MCF 10A (cell line): ENCODE data around the gene TRMT6. TPM values are rescaled to one million over a fixed set of nuclear protein-coding genes. Genes with fewer than 3 reads are reported as not detected.

ENCODE experiments used
- BruUV-seq: library from RNA; stranded (reverse); fragments of 400-500 nt; replicated peaks from 2 replicates; lab custom pipeline; 2021; lab: Mats Ljungman, UMichigan
- CTCF ChIA-PET: fragments of 300-600 bp; sonication (Branson Sonifier 250); formaldehyde crosslinking; extraction: SDS; loops from one replicate; lab custom pipeline; 2021; ENCODE audit warnings: antibody characterized with exemption, inconsistent platforms; lab: Yijun Ruan, JAX
- POLR2A ChIA-PET: fragments of 300-600, 350-650 bp; sonication (Branson Sonifier 250); formaldehyde crosslinking; extraction: SDS; loops from one replicate; lab custom pipeline; 2020; ENCODE audit warnings: antibody characterized with exemption, inconsistent platforms; lab: Yijun Ruan, JAX
- DNase-seq: peaks from one replicate; pipeline ENCODE4 v3.0.0-alpha.2; 2018; ENCODE audit not compliant: unreplicated experiment
- H3K27ac Mint-ChIP-seq: one replicate; pipeline ENCODE4 v1.8.0; 2022; ENCODE audit warnings: mild to moderate bottlenecking, low read depth, mixed read lengths; ENCODE audit not compliant: unreplicated experiment
- H3K27me3 Mint-ChIP-seq: one replicate; pipeline ENCODE4 v1.8.0; 2022; ENCODE audit warnings: mixed read lengths; ENCODE audit not compliant: insufficient read depth, unreplicated experiment
- H3K36me3 Mint-ChIP-seq: one replicate; pipeline ENCODE4 v1.8.0; 2022; ENCODE audit warnings: mild to moderate bottlenecking, moderate library complexity, mixed read lengths; ENCODE audit not compliant: insufficient read depth, unreplicated experiment
- H3K4me1 Mint-ChIP-seq: one replicate; pipeline ENCODE4 v1.8.0; 2022; ENCODE audit warnings: mixed read lengths; ENCODE audit not compliant: insufficient read depth, unreplicated experiment
- H3K4me3 Mint-ChIP-seq: one replicate; pipeline ENCODE4 v1.8.0; 2022; ENCODE audit warnings: mild to moderate bottlenecking, moderate library complexity, mixed read lengths; ENCODE audit not compliant: unreplicated experiment
- H3K9me3 Mint-ChIP-seq: one replicate; pipeline ENCODE4 v1.8.0; 2022; ENCODE audit warnings: mixed read lengths; ENCODE audit not compliant: unreplicated experiment
- intact Hi-C: fragments of 100-400 bp; cut with micrococcal nuclease; formaldehyde crosslinking; loops from 2 replicates; pipeline ENCODE4 v1.14.1; 2022
- total RNA-seq: library from RNA; stranded (reverse); gene quantifications from 2 replicates; pipeline ENCODE4 v1.2.3, GENCODE V29; 2022
- TF ChIP-seq, protein P1 (sequence below): fragments of 200-600 bp; IDR thresholded peaks from one replicate; pipeline ENCODE4 v1.8.0; 2022; ENCODE audit warnings: antibody characterized with exemption, mild to moderate bottlenecking; ENCODE audit not compliant: unreplicated experiment

TRMT6 gene
- total RNA-seq, 1 experiment from 2014 or later: 44.9 TPM

DNA sequence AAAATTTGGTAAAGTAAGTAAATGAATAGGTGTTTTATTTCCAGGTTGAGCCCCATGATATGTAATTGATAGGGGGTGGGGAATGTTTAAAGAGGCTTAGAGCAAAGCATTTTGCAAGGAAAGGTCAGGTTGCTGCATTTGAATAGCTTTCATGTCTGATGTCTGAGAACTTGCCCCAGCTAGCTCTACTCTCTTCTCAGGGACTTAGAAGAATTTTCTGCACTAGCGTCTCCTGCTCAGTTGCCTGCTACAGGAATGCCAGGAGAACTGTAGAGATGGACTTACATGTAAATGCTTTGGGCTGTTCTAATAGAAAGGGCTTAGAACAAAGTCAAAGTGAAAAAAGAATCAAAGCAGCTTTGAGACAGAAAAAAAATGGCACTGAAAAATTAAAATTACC, 35.5 kb downstream of the TRMT6 start:
- no peak for DNase-seq
- intact Hi-C loops: no loop called here
- peaks cover 19% of the 10 kb centered on the region for H3K27me3 Mint-ChIP-seq
- CTCF ChIA-PET: interaction anchor here (0.6 kb wide), 1 partner anchor 619 kb away, joined by 3 read pairs; no protein-coding TSS in a partner anchor
- peaks cover 31% of the 10 kb centered on the region for H3K4me1 Mint-ChIP-seq
- no peak overlapping the region for H3K27ac Mint-ChIP-seq
- H3K36me3 Mint-ChIP-seq: no peaks in the 10 kb centered on the region
- TF ChIP-seq, protein P1, sequence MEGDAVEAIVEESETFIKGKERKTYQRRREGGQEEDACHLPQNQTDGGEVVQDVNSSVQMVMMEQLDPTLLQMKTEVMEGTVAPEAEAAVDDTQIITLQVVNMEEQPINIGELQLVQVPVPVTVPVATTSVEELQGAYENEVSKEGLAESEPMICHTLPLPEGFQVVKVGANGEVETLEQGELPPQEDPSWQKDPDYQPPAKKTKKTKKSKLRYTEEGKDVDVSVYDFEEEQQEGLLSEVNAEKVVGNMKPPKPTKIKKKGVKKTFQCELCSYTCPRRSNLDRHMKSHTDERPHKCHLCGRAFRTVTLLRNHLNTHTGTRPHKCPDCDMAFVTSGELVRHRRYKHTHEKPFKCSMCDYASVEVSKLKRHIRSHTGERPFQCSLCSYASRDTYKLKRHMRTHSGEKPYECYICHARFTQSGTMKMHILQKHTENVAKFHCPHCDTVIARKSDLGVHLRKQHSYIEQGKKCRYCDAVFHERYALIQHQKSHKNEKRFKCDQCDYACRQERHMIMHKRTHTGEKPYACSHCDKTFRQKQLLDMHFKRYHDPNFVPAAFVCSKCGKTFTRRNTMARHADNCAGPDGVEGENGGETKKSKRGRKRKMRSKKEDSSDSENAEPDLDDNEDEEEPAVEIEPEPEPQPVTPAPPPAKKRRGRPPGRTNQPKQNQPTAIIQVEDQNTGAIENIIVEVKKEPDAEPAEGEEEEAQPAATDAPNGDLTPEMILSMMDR: no peak
- no peaks in the 10 kb centered on the region for H3K9me3 Mint-ChIP-seq
- POLR2A ChIA-PET: no interaction called here
- no TSS peak for BruUV-seq
- H3K4me3 Mint-ChIP-seq: no peak overlapping the region

DNA sequence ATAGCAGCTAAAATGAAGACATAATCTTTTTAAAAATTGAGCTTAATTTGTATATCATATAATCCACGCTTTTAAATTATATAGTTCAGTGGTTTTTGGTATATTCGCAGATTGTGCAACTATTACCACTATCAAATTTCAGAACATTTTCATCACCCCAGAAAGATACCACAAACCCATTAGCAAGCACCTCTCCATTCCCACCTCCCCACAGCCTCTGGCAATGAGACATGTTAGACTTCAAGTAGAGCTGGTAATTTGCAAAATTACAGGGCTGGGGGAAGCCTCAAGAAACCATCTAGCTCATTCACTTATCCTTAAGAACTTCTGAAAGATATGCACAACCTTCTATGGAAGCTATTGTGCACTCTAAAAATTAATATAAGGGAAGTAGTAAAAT, 37.2 kb downstream of the TRMT6 start:
- ChIA-PET CTCF (interaction anchor here (0.6 to 0.8 kb wide), 8 partner anchors 10 to 565 kb away, joined by 3 to 5 read pairs (median 3); no protein-coding TSS in a partner anchor), POLR2A (interaction anchor here (0.9 to 1.2 kb wide), 3 partner anchors 12 to 378 kb away, joined by 3 read pairs; no protein-coding TSS in a partner anchor)
- H3K27me3 Mint-ChIP-seq: peaks cover 26% of the 10 kb centered on the region
- H3K9me3 Mint-ChIP-seq: no peaks in the 10 kb centered on the region
- no TSS peak for BruUV-seq
- H3K36me3 Mint-ChIP-seq: no peaks in the 10 kb centered on the region
- H3K4me3 Mint-ChIP-seq: no peak overlapping the region
- intact Hi-C loops: no loop called here
- TF ChIP-seq, protein P1: no peak
- no peak overlapping the region for H3K27ac Mint-ChIP-seq
- DNase-seq: no peak
- peaks cover 19% of the 10 kb centered on the region for H3K4me1 Mint-ChIP-seq

DNA sequence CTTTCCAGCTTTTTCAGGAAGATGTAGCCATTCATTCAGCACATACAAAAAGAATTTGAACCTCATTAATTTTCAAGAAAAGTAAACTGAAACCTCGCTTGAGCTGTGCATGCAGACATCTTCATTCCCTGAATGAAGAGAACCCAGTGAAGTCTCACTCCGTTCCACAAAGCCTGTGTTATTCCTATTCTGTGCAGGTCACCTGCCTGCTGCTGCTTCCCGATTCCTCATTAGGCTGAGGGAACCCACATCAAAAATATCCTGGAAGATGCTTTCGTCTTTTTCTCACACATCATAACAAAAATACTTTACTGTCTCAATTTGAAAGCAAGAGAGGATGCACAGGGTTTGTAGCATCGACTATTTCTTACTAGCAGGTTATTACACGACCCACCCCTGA, 40.1 kb downstream of the TRMT6 start:
- H3K27ac Mint-ChIP-seq: no peak overlapping the region
- CTCF ChIA-PET: interaction anchor here (0.7 to 0.8 kb wide), 2 partner anchors 78 to 1271 kb away, joined by 3 to 4 read pairs; no protein-coding TSS in a partner anchor
- peaks cover 19% of the 10 kb centered on the region for H3K4me1 Mint-ChIP-seq
- intact Hi-C loops: no loop called here
- H3K36me3 Mint-ChIP-seq: no peaks in the 10 kb centered on the region
- H3K9me3 Mint-ChIP-seq: no peaks in the 10 kb centered on the region
- DNase-seq: no peak
- H3K4me3 Mint-ChIP-seq: no peak overlapping the region
- POLR2A ChIA-PET: interaction anchor here (0.7 to 1.0 kb wide), 2 partner anchors 9 kb away, joined by 3 read pairs; no protein-coding TSS in a partner anchor
- H3K27me3 Mint-ChIP-seq: peaks cover 38% of the 10 kb centered on the region
- TF ChIP-seq, protein P1: no peak
- no TSS peak for BruUV-seq

DNA sequence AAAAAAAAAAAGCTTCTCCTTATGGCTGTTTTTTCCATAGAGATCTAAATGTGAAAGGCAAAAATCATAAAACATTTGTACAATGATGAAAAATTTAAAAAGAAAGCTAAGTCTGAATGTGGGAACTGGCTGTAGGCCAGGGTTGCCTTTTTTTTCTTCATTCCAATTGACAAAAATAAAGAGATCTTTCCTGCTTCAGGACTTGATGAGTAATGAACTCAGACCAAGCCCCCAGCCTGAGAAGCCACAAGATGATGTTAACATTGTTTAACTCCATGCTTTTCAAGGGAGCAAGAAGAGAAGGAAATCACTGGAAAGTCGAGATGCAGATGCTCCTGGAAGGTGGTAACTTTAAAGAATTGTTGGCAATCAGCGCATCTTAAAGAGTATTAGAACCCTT, 41.4 kb downstream of the TRMT6 start:
- BruUV-seq: no TSS peak
- no peaks in the 10 kb centered on the region for H3K36me3 Mint-ChIP-seq
- intact Hi-C loops: no loop called here
- DNase-seq: no peak
- peaks cover 19% of the 10 kb centered on the region for H3K4me1 Mint-ChIP-seq
- H3K4me3 Mint-ChIP-seq: no peak overlapping the region
- H3K9me3 Mint-ChIP-seq: no peaks in the 10 kb centered on the region
- CTCF ChIA-PET: interaction anchor here (0.8 to 0.9 kb wide), 2 partner anchors 11 to 124 kb away, joined by 4 to 6 read pairs; no protein-coding TSS in a partner anchor
- POLR2A ChIA-PET: no interaction called here
- H3K27me3 Mint-ChIP-seq: peaks cover 38% of the 10 kb centered on the region
- H3K27ac Mint-ChIP-seq: no peak overlapping the region
- TF ChIP-seq, protein P1: no peak
